Measurements from ENCODE around the gene OXER1. TPM values are rescaled to one million over a fixed set of nuclear protein-coding genes. Genes with fewer than 3 reads are reported as not detected.

The OXER1 gene
- total RNA-seq, 2 donors from 2014 or later = 4.5 to 5.6 TPM

- H3K4me3 ChIP-seq = no peak overlapping the region
- no peak for TF ChIP-seq POLR2A (IDR thresholded peaks at IDR 0.05)
- no peak for TF ChIP-seq POLR2AphosphoS5 (IDR thresholded peaks at IDR 0.05)
- no peak for TF ChIP-seq CTCF (IDR thresholded peaks at IDR 0.05)
- H3K27me3 ChIP-seq (replicated peaks; ENCODE audit: insufficient read depth) = no peaks in the 10 kb centered on the region
- WGBS = 99% methylated on average over 3 of the region's 3 CpGs
- no peaks in the 10 kb centered on the region for H3K4me1 ChIP-seq (replicated peaks)
- H3K36me3 ChIP-seq = no peaks in the 10 kb centered on the region
- no peaks in the 10 kb centered on the region for H3K9me3 ChIP-seq
- no peak for DNase-seq (ENCODE audit: low spot score)
- intact Hi-C loops (cut with DNase I) = no loop called here
- no peak overlapping the region for H3K27ac ChIP-seq
These were observed 19.3 kb downstream of the OXER1 start for GRCh38 chr2:42744545-42745082.

- no peaks in the 10 kb centered on the region for H3K4me1 ChIP-seq (replicated peaks)
- intact Hi-C loops (cut with DNase I) = no loop called here
- no peaks in the 10 kb centered on the region for H3K27me3 ChIP-seq (replicated peaks; ENCODE audit: insufficient read depth)
- H3K27ac ChIP-seq = no peak overlapping the region
- 86% methylated on average over 1 of the region's 1 CpG for WGBS
- no peaks in the 10 kb centered on the region for H3K36me3 ChIP-seq
- DNase-seq (ENCODE audit: low spot score) = no peak
- no peak for TF ChIP-seq CTCF (IDR thresholded peaks at IDR 0.05)
- TF ChIP-seq POLR2A (IDR thresholded peaks at IDR 0.05) = no peak
- no peaks in the 10 kb centered on the region for H3K9me3 ChIP-seq
- no peak overlapping the region for H3K4me3 ChIP-seq
These were observed 20.3 kb downstream of the OXER1 start for GRCh38 chr2:42743659-42743990.

- TF ChIP-seq POLR2A (IDR thresholded peaks at IDR 0.05) (no peak), POLR2AphosphoS5 (IDR thresholded peaks at IDR 0.05) (no peak), CTCF (IDR thresholded peaks at IDR 0.05) (no peak)
- intact Hi-C loops (cut with DNase I) = no loop called here
- no peaks in the 10 kb centered on the region for H3K27me3 ChIP-seq (replicated peaks; ENCODE audit: insufficient read depth)
- WGBS = 65% methylated on average over 2 of the region's 2 CpGs
- H3K4me1 ChIP-seq (replicated peaks) = no peaks in the 10 kb centered on the region
- DNase-seq (ENCODE audit: low spot score) = no peak
- H3K9me3 ChIP-seq = no peaks in the 10 kb centered on the region
- H3K4me3 ChIP-seq = no peak overlapping the region
- H3K36me3 ChIP-seq = no peaks in the 10 kb centered on the region
- no peak overlapping the region for H3K27ac ChIP-seq
These were observed 20.9 kb downstream of the OXER1 start for GRCh38 chr2:42742740-42743658.

- H3K27me3 ChIP-seq (replicated peaks; ENCODE audit: insufficient read depth) = no peaks in the 10 kb centered on the region
- H3K36me3 ChIP-seq = no peaks in the 10 kb centered on the region
- 89% methylated on average over 3 of the region's 3 CpGs for WGBS
- no peaks in the 10 kb centered on the region for H3K9me3 ChIP-seq
- TF ChIP-seq CTCF (IDR thresholded peaks at IDR 0.05) (no peak), POLR2AphosphoS5 (IDR thresholded peaks at IDR 0.05) (no peak), POLR2A (IDR thresholded peaks at IDR 0.05) (no peak)
- H3K4me1 ChIP-seq (replicated peaks) = no peaks in the 10 kb centered on the region
- no peak for DNase-seq (ENCODE audit: low spot score)
- intact Hi-C loops (cut with DNase I) = no loop called here
- no peak overlapping the region for H3K4me3 ChIP-seq
- H3K27ac ChIP-seq = no peak overlapping the region
These were observed 22.8 kb downstream of the OXER1 start for GRCh38 chr2:42741140-42741539.

All from prostate gland (tissue), 2 donors.